Tibial artery (tissue), 4 donors: ENCODE results near the gene LRIG2.

Experiments used
- DNase-seq, 2 donors: peaks; one replicate each; pipeline ENCODE4 v3.0.0-alpha.2; 2019
- H3K27ac ChIP-seq, 2 donors: fragments of 200-600 bp; sonication (generic) in 1 of 2; 1 replicate in 1 of 2; 2 replicates in 1 of 2; pipeline ENCODE4 v1.5.1; 2018 to 2019; ENCODE audit warnings: mild to moderate bottlenecking in 1 of 2
- H3K27me3 ChIP-seq, 2 donors: fragments of 200-600 bp; sonication (generic) in 1 of 2; one replicate each; pipeline versions ENCODE4 v1.5.1 to v1.6.0; 2016 to 2019
- H3K36me3 ChIP-seq, 3 donors: fragments of 200-600 bp; sonication (generic) in 2 of 3; one replicate each; pipeline ENCODE4 v1.5.1; 2016 to 2019; ENCODE audit warnings: mild to moderate bottlenecking in 2 of 3
- H3K4me1 ChIP-seq, 4 donors: fragments of 200-600 bp; sonication (generic) in 2 of 4; 1 replicate in 3 of 4; 2 replicates in 1 of 4; pipeline ENCODE4 v1.5.1; 2016 to 2019
- H3K4me3 ChIP-seq, 2 donors: fragments of 200-600 bp; sonication (generic) in 1 of 2; 1 replicate in 1 of 2; 2 replicates in 1 of 2; pipeline ENCODE4 v1.5.1; 2018 to 2019; ENCODE audit warnings: mild to moderate bottlenecking in 2 of 2
- H3K9me3 ChIP-seq, 3 donors: fragments of 200-600 bp; sonication (generic) in 1 of 3; one replicate each; pipeline ENCODE4 v1.5.1; 2016 to 2019
- intact Hi-C: fragments of 100-400 bp; cut with DNase I; formaldehyde crosslinking; loops from one replicate; pipeline ENCODE4 v1.15.0; 2023; ENCODE audit warnings: low total_unique reads
- TF ChIP-seq, protein P1 (sequence below), 2 experiments: fragments of 200-600 bp in 1 of 2; fragments of 450-650 bp in 1 of 2; IDR thresholded peaks; one replicate each; pipeline ENCODE4 v1.5.1; 2017 to 2019; ENCODE audit warnings: antibody characterized with exemption in 2 of 2, mild to moderate bottlenecking in 1 of 2, moderate library complexity in 1 of 2

LRIG2 gene

DNA sequence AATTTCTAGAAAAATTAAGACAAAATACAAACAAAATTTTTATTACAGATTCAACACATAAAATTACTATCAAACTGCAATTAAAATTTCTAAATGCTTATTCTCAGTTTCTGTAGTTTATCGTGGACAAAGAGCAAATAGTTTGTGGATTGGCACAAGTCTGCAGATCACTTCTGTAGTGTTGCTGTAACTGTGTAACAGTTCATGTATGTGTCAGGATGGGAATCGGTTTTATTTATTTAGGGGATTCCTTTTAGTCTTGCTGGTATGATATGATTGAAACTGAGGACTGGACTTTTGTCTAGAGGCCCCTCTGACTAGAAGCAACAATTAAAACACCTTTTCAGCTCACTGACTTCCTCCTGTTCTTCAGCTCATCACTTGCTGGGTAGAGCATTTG lies 60.8 kb downstream of the LRIG2 start:
- intact Hi-C loops: no loop called here
- H3K27ac ChIP-seq: no peak overlapping the region

DNA sequence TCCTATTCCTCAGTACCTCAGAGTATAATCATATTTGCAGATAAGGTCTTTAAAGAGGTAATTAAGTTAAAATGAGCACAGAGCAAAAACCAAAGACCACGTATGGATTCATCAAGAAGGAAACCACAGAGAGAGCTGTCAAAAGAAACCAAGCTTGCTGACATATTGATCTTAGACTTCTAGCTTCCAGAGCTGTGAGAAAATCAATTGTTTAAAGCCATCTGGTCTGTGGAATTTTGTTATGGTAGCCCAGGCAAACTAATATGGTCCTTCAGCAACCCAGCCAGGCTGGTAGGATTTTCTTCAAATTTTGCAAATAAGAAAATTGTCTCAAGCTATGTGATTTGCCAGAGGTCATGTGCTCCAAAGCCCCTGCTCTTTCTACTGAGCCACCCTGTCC lies 62.5 kb downstream of the LRIG2 start:
- H3K4me3 ChIP-seq: no peak overlapping the region
- H3K27me3 ChIP-seq: no peaks in the 10 kb centered on the region
- no peaks in the 10 kb centered on the region for H3K9me3 ChIP-seq
- DNase-seq: no peak
- intact Hi-C loops: no loop called here
- peaks cover 0 to under 1% (median 0%) of the 10 kb centered on the region in 4 donors for H3K4me1 ChIP-seq
- TF ChIP-seq, protein P1, sequence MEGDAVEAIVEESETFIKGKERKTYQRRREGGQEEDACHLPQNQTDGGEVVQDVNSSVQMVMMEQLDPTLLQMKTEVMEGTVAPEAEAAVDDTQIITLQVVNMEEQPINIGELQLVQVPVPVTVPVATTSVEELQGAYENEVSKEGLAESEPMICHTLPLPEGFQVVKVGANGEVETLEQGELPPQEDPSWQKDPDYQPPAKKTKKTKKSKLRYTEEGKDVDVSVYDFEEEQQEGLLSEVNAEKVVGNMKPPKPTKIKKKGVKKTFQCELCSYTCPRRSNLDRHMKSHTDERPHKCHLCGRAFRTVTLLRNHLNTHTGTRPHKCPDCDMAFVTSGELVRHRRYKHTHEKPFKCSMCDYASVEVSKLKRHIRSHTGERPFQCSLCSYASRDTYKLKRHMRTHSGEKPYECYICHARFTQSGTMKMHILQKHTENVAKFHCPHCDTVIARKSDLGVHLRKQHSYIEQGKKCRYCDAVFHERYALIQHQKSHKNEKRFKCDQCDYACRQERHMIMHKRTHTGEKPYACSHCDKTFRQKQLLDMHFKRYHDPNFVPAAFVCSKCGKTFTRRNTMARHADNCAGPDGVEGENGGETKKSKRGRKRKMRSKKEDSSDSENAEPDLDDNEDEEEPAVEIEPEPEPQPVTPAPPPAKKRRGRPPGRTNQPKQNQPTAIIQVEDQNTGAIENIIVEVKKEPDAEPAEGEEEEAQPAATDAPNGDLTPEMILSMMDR (IDR thresholded peaks at IDR 0.05): no peak
- H3K36me3 ChIP-seq: peaks cover 0 to 6% (median 5%) of the 10 kb centered on the region in 3 donors
- H3K27ac ChIP-seq: no peak overlapping the region

More for the DNA sequence above, 60.8 kb downstream of the LRIG2 start:
- no peak for DNase-seq
- Histone ChIP-seq H3K27me3 (no peaks in the 10 kb centered on the region), H3K36me3 (peaks cover 5 to 8% (median 6%) of the 10 kb centered on the region in 3 donors), H3K4me3 (no peak overlapping the region), H3K4me1 (no peaks in the 10 kb centered on the region), H3K9me3 (no peaks in the 10 kb centered on the region)
- TF ChIP-seq, protein P1 (IDR thresholded peaks at IDR 0.05): no peak

DNA sequence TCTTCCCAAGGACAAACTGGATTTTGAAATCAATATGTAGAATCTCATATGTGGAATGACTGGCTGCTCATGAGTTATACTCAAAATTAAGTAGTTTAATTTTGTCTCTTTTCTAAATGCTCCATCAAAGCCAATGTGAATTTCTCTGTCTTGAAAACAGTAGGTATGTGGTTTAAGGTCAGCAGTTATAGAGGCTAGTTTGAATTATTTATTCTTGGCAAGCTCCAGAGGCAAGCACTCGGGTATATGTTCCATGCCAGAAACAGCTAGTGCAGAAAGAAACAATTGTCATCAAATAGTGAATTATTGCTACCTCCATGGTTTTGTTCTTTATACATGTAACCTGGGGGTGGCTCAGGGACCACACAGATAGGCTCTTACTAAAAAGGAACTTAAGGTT lies 63.5 kb downstream of the LRIG2 start:
- Histone ChIP-seq H3K27me3 (no peaks in the 10 kb centered on the region), H3K36me3 (peaks cover 0 to 6% (median 5%) of the 10 kb centered on the region in 3 donors), H3K9me3 (no peaks in the 10 kb centered on the region), H3K27ac (no peak overlapping the region), H3K4me3 (no peak overlapping the region), H3K4me1 (peaks cover 0 to 6% (median 5%) of the 10 kb centered on the region in 4 donors)
- no peak for DNase-seq
- intact Hi-C loops: no loop called here
- TF ChIP-seq, protein P1 (IDR thresholded peaks at IDR 0.05): no peak

GRCh38 chr1:113137563-113137962 lies 64.6 kb downstream of the LRIG2 start:
- TF ChIP-seq, protein P1 (IDR thresholded peaks at IDR 0.05): no peak
- no peak overlapping the region for H3K4me3 ChIP-seq
- DNase-seq: no peak
- H3K27ac ChIP-seq: no peak overlapping the region
- peaks cover 0 to 6% (median 5%) of the 10 kb centered on the region in 3 donors for H3K36me3 ChIP-seq
- H3K4me1 ChIP-seq: peaks cover 0 to 8% (median 6%) of the 10 kb centered on the region in 4 donors
- H3K27me3 ChIP-seq: no peaks in the 10 kb centered on the region
- intact Hi-C loops: no loop called here
- H3K9me3 ChIP-seq: no peaks in the 10 kb centered on the region

DNA sequence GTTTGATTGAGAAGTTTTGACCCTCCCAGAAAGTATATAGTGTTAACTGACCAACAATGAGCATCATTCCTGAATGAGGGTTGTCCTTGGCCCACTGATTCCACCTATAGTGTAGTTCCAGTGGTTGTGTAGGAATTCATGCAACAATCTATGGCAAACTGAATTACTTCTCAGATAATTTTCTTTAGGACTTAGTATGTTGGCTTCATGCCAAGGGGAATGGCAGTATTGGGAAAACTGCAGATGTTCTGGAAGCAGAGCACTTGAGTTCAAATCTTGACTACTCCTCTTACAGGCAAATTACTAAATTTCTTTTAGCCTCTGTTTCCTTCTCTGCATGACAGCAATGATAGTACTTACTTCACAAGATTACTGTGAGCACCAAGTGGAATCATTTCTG lies 65.8 kb downstream of the LRIG2 start:
- TF ChIP-seq, protein P1 (IDR thresholded peaks at IDR 0.05): no peak
- Histone ChIP-seq H3K27ac (no peak overlapping the region), H3K4me1 (peaks cover 0 to 15% (median 6%) of the 10 kb centered on the region in 4 donors), H3K9me3 (no peaks in the 10 kb centered on the region), H3K36me3 (peaks cover 0 to 6% (median 5%) of the 10 kb centered on the region in 3 donors), H3K27me3 (no peaks in the 10 kb centered on the region), H3K4me3 (no peak overlapping the region)
- intact Hi-C loops: no loop called here
- DNase-seq: no peak

- no peaks in the 10 kb centered on the region for H3K27me3 ChIP-seq
- H3K4me1 ChIP-seq: peaks cover 0 to 15% (median 6%) of the 10 kb centered on the region in 4 donors
- TF ChIP-seq, protein P1 (IDR thresholded peaks at IDR 0.05): no peak
- H3K4me3 ChIP-seq: no peak overlapping the region
- DNase-seq: no peak
- no peaks in the 10 kb centered on the region for H3K36me3 ChIP-seq
- no peak overlapping the region for H3K27ac ChIP-seq
- H3K9me3 ChIP-seq: no peaks in the 10 kb centered on the region
- intact Hi-C loops: loop anchor here (5.0 kb wide), 1 partner anchor 532 kb away; no protein-coding TSS in a partner anchor
Observed at GRCh38 chr1:113140176-113140575, 67.2 kb downstream of the LRIG2 start.
